ENCODE results near the gene SLC44A3. TPM values are rescaled to one million over a fixed set of nuclear protein-coding genes. Genes with fewer than 3 reads are reported as not detected.

Gene SLC44A3
- total and polyA plus RNA-seq, 9 of the 15 experiments (the other 6 are each of a cell fraction or from before 2014, with no cell fraction given) = not detected

DNA sequence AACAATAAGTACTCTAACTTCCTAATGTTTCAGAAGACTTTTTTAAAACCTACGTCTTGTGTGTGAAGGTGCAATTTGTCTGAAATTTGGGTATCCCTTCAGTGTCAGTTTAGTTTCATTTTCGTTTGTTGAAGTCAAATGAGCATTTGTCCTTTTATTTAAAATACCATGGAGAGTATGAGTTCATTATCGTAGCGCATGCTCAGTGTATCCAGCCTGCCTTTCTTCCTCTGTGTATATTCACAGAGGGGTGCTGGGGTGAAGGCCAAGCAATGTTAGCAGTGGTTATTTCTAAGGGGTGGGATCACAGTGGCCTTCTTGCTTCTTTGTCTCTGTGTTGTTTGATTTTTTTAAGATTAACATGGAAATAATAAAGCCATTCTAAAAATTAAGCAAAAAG is 63.5 kb downstream of the SLC44A3 start:
- Histone ChIP-seq H3K27ac (ENCODE audit: extremely low read depth, low read depth, low read length) (no peak overlapping the region), H4K20me1 (replicated peaks; ENCODE audit: control insufficient read depth, insufficient read depth, low read length) (no peaks in the 10 kb centered on the region), H3K9me3 (replicated peaks; ENCODE audit: control insufficient read depth, insufficient read depth, low read depth, low read length) (no peaks in the 10 kb centered on the region), H2AFZ (ENCODE audit: low read depth, low read length) (no peak overlapping the region), H3K4me1 (replicated peaks in 1 of 2; ENCODE audit: control insufficient read depth in 2 of 2, insufficient read depth in 2 of 2, low read length in 2 of 2) (no peaks in the 10 kb centered on the region), H3K9me1 (ENCODE audit: control insufficient read depth, insufficient read depth, low read length) (no peaks in the 10 kb centered on the region), H3K79me2 (ENCODE audit: control insufficient read depth, insufficient read depth, low read length) (no peaks in the 10 kb centered on the region), H3K4me3 (no peak overlapping the region), H3K27me3 (ENCODE audit: control insufficient read depth in 2 of 2, insufficient read depth in 2 of 2, low read length in 2 of 2) (peaks cover 9 to 32% of the 10 kb centered on the region in 2 experiments), H3K36me3 (ENCODE audit: control insufficient read depth, insufficient read depth, low read length) (no peaks in the 10 kb centered on the region), H3K4me2 (ENCODE audit: insufficient read depth, low read length) (no peak overlapping the region), H3K9ac (ENCODE audit: insufficient read depth in 1 of 2, low read depth in 2 of 2, low read length in 2 of 2) (no peak overlapping the region)
- POLR2A ChIA-PET = no interaction called here
- in situ Hi-C loops (cut with MboI) (no loop called here), intact Hi-C loops (cut with micrococcal nuclease) (no loop called here)
- TF ChIP-seq FOS (IDR thresholded peaks at IDR 0.05; ENCODE audit: extremely low read depth, insufficient read length) (no peak), NUFIP1 (IDR thresholded peaks at IDR 0.05; ENCODE audit: partially characterized antibody) (no peak), ZNF124 (CRISPR knock-in tag; IDR thresholded peaks at IDR 0.05) (no peak), TEAD1 (CRISPR knock-in tag; IDR thresholded peaks at IDR 0.05) (no peak), PTTG1 (tag; IDR thresholded peaks at IDR 0.05; ENCODE audit: low read depth) (no peak), ESRRB (CRISPR knock-in tag; IDR thresholded peaks at IDR 0.05; ENCODE audit: borderline replicate concordance) (no peak), NRF1 (conservative IDR thresholded peaks at IDR 0.05 in 1 of 2, IDR thresholded peaks at IDR 0.05 in 1 of 2) (peak; percentile 88 to 89)
- TF ChIP-seq, protein P1, sequence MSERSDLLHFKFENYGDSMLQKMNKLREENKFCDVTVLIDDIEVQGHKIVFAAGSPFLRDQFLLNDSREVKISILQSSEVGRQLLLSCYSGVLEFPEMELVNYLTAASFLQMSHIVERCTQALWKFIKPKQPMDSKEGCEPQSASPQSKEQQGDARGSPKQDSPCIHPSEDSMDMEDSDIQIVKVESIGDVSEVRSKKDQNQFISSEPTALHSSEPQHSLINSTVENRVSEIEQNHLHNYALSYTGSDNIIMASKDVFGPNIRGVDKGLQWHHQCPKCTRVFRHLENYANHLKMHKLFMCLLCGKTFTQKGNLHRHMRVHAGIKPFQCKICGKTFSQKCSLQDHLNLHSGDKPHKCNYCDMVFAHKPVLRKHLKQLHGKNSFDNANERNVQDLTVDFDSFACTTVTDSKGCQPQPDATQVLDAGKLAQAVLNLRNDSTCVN (CRISPR knock-in tag; IDR thresholded peaks at IDR 0.05) = no peak
- no TSS peak for BruUV-seq (replicated peaks)
- 0% methylated on average over 4 of the region's 4 CpGs for WGBS (ENCODE audit: insufficient coverage, low coverage, missing lambda C conversion rate)
- FAIRE-seq (no peak), ATAC-seq (no peak; the same call in none of the 3 replicates), DNase-seq (ENCODE audit: extremely low read depth in 1 of 4, low spot score in 3 of 4) (no peak)
- CTCF ChIA-PET (ENCODE audit: low intra/inter-chr PET ratio) = no interaction called here

Data from K562 (cell line).